Transverse colon (tissue), 4 donors: Measurements from ENCODE around the gene MINDY2. TPM values are rescaled to one million over a fixed set of nuclear protein-coding genes. Genes with fewer than 3 reads are reported as not detected.

Source experiments
- DNase-seq: peaks from one replicate; pipeline ENCODE4 v3.0.0-alpha.2; 2019
- H3K27ac ChIP-seq, 4 donors: fragments of 200-600 bp; sonication (generic); 2 replicates each; pipeline ENCODE4 v1.5.1; 2016 to 2018; ENCODE audit warnings: inconsistent platforms in 4 of 4
- H3K27me3 ChIP-seq: fragments of 200-600 bp; sonication (generic); 2 replicates; pipeline ENCODE4 v1.5.1; 2017; ENCODE audit warnings: inconsistent platforms
- H3K36me3 ChIP-seq, 4 donors: fragments of 200-600 bp; sonication (generic); 2 replicates each; pipeline ENCODE4 v1.5.1; 2017 to 2019; ENCODE audit warnings: inconsistent platforms in 4 of 4
- H3K4me1 ChIP-seq, 4 donors: fragments of 200-600 bp; sonication (generic); 2 replicates each; pipeline ENCODE4 v1.5.1; 2017 to 2020; ENCODE audit warnings: inconsistent platforms in 4 of 4
- H3K4me3 ChIP-seq, 4 donors: fragments of 200-600 bp; sonication (generic); 1 replicate in 1 of 4; 2 replicates in 3 of 4; pipeline versions ENCODE4 v1.5.1 to v1.6.1; 2017 to 2019; ENCODE audit warnings: inconsistent platforms in 4 of 4
- H3K9me3 ChIP-seq, 2 donors: fragments of 200-600 bp; sonication (generic); 2 replicates each; pipeline ENCODE4 v1.5.1; 2017 to 2019; ENCODE audit warnings: inconsistent platforms in 2 of 2
- EP300 ChIP-seq: sonication (generic); formaldehyde crosslinking; IDR thresholded peaks from one replicate; pipeline ENCODE4 v1.6.1; 2017; ENCODE audit warnings: antibody characterized with exemption, low read depth
- POLR2A ChIP-seq: fragments of 450-650 bp; IDR thresholded peaks from one replicate; pipeline ENCODE4 v1.6.1; 2016; ENCODE audit warnings: antibody characterized with exemption, mild to moderate bottlenecking, moderate library complexity
- POLR2AphosphoS5 ChIP-seq, 3 donors: sonication (generic); formaldehyde crosslinking; IDR thresholded peaks; one replicate each; pipeline ENCODE4 v1.6.1; 2016; ENCODE audit warnings: antibody characterized with exemption in 3 of 3
- WGBS, 2 donors: methylation state at CpG; one replicate each; pipeline ENCODE4 v1.1.5; 2018; ENCODE audit warnings: low coverage in 1 of 2; 5-methylcytosine and 5-hydroxymethylcytosine counted together
- in situ Hi-C, 4 donors: fragments of 200-750 bp; cut with MboI; loops; one replicate each; pipeline versions ENCODE4 v1.15.0 to v1.15.1; 2017; ENCODE audit warnings: low sequenced_read_pairs in 3 of 4, low pct_ligation_motif_present in 1 of 4, low pct_unique_long_range_greater_than_20kb in 1 of 4
- intact Hi-C: fragments of 100-400 bp; cut with DNase I; formaldehyde crosslinking; loops from one replicate; pipeline ENCODE4 v1.15.1; 2023; ENCODE audit warnings: low total_unique reads
- total RNA-seq, 4 donors: library from RNA; depleted of rRNA; stranded (reverse); fragments of >200 nt; gene quantifications; one replicate each; pipeline ENCODE4 v1.1.0, GENCODE V29; 2016
- TF ChIP-seq, protein P1 (sequence below), 5 experiments: fragments of 200-600 bp in 3 of 5; fragments of 450-650 bp in 2 of 5; sonication (generic) in 3 of 5; IDR thresholded peaks; 1 replicate in 2 of 5; 2 replicates in 3 of 5; pipeline ENCODE4 v1.5.1; 2016 to 2017; ENCODE audit warnings: antibody characterized with exemption in 5 of 5, inconsistent platforms in 3 of 5, mild to moderate bottlenecking in 2 of 5, moderate library complexity in 1 of 5

The MINDY2 gene
- total RNA-seq, 4 donors from 2014 or later, result 7.4 to 13.9 (median 12.0) TPM

DNA sequence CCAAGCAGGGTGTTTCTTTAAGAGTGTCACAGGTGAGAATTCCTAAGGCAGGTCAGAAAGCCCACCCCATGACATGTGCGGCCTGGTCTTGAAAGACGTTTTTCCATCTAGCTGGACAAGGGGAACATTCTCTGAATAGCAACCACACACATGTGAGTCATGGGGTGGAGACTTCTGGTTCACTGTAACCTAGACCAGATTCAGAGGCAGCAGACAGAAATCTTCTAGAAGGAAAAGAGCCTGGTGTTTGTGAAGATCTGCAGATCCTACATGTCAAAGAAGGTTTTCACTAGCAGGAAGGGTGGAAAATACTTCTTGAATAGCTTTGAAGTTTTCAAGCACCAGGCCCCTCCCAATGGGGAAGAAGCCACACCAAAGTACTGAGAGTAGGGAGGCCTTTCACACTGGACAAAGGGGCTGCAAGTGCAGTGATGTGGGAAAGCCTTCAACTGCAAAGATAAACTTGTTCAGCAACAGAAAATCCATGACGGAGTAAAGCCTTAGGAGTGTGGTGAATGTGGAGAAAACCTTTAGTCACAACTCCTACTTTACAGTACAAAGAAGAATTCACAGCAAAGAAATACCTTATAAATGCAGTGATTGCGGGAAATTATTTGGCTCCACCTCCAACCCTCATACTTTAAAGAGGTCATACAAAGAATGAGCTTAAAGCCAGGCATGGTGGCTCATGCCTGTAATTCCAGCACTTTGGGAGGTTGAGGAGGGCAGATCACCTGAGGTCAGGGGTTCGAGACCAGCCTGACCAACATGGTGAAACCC is 39.2 kb upstream of the MINDY2 start:
- no peak for TF ChIP-seq EP300
- TF ChIP-seq, protein P1, sequence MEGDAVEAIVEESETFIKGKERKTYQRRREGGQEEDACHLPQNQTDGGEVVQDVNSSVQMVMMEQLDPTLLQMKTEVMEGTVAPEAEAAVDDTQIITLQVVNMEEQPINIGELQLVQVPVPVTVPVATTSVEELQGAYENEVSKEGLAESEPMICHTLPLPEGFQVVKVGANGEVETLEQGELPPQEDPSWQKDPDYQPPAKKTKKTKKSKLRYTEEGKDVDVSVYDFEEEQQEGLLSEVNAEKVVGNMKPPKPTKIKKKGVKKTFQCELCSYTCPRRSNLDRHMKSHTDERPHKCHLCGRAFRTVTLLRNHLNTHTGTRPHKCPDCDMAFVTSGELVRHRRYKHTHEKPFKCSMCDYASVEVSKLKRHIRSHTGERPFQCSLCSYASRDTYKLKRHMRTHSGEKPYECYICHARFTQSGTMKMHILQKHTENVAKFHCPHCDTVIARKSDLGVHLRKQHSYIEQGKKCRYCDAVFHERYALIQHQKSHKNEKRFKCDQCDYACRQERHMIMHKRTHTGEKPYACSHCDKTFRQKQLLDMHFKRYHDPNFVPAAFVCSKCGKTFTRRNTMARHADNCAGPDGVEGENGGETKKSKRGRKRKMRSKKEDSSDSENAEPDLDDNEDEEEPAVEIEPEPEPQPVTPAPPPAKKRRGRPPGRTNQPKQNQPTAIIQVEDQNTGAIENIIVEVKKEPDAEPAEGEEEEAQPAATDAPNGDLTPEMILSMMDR (IDR thresholded peaks at IDR 0.05), result no peak
- H3K4me3 ChIP-seq, result no peak overlapping the region
- no peaks in the 10 kb centered on the region for H3K9me3 ChIP-seq
- no peak overlapping the region for H3K27ac ChIP-seq
- 77 to 100% methylated on average over 2 to 5 of the region's 5 CpGs for WGBS, 2 donors
- no peak for DNase-seq
- no peaks in the 10 kb centered on the region for H3K27me3 ChIP-seq
- in situ Hi-C loops, result no loop called here
- H3K4me1 ChIP-seq, result peaks cover 0 to 34% (median 3%) of the 10 kb centered on the region in 4 donors
- H3K36me3 ChIP-seq, result no peaks in the 10 kb centered on the region
- intact Hi-C loops, result no loop called here

DNA sequence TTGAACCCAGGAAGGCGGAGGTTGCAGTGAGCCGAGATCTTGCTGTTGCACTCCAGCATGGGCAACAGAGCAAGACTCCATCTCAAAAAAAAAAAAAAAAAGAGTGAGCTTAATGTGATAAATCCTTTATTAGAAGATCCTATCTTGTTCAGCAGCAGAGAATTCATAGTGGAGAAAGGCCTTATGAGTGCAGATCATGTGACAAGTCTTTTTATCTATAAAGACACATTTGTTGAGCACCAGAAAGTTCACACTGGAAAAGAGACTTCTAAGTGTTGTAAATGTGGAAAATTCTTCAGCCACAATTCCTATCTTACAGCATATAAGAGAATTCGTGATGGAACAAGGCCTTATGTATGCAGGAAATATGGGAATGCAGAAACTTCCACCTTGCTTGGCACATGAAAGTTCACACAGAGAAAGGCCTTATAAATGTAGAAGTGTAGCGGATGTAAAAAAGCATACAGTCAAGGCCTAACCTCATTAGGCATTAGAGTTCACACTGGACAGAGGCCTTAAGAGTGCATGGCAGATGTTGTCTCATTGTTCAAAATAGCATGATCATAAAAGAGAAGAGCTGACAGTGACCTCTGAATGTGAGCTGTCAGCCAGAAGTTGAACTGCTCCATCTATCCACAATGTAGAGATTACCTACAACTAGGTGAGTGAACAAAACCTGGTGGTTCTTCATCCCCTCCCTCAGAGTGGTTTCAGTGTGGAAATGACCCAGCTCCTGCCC is 38.3 kb upstream of the MINDY2 start:
- WGBS, 2 donors, result 94% methylated on average over 4 of the region's 4 CpGs; no CpG with 5 or more reads in 1 of the 2 donors
- H3K36me3 ChIP-seq, result no peaks in the 10 kb centered on the region
- DNase-seq, result no peak
- H3K27ac ChIP-seq, result no peak overlapping the region
- intact Hi-C loops (no loop called here), in situ Hi-C loops (no loop called here)
- H3K9me3 ChIP-seq, result no peaks in the 10 kb centered on the region
- H3K4me3 ChIP-seq, result no peak overlapping the region
- TF ChIP-seq, protein P1 (IDR thresholded peaks at IDR 0.05), result no peak
- TF ChIP-seq POLR2AphosphoS5 (IDR thresholded peaks at IDR 0.05) (no peak), EP300 (no peak), POLR2A (no peak)
- H3K4me1 ChIP-seq, result peaks cover 0 to 40% (median 5%) of the 10 kb centered on the region in 4 donors
- H3K27me3 ChIP-seq, result no peaks in the 10 kb centered on the region

DNA sequence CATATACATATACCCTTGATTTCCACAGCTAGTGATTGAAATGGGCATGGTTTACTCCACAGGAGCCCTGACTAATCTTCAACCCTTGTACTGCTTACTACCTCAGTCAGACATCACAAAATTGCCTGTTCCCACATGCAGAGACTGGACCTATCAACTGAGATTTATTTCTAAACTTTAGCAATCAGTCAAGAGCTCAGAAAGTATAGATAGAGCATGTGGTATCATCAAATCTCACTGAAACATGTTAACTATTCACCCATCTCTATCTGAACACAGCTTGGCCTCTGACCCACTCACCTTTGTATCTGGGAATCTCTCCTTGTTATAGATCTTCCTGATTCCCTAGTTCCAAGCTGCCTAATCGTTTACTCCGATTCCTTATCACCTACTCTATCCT is 36.2 kb upstream of the MINDY2 start:
- 51 to 53% methylated on average over 2 of the region's 2 CpGs for WGBS, 2 donors
- Histone ChIP-seq H3K27ac (no peak overlapping the region), H3K4me1 (peaks cover 8 to 54% (median 10%) of the 10 kb centered on the region in 4 donors), H3K9me3 (no peaks in the 10 kb centered on the region), H3K27me3 (no peaks in the 10 kb centered on the region), H3K4me3 (no peak overlapping the region), H3K36me3 (no peaks in the 10 kb centered on the region)
- no peak for DNase-seq
- in situ Hi-C loops, result no loop called here
- intact Hi-C loops, result no loop called here
- no peak for TF ChIP-seq POLR2AphosphoS5 (IDR thresholded peaks at IDR 0.05)
- no peak for TF ChIP-seq EP300
- TF ChIP-seq, protein P1 (IDR thresholded peaks at IDR 0.05), result no peak
- no peak for TF ChIP-seq POLR2A

DNA sequence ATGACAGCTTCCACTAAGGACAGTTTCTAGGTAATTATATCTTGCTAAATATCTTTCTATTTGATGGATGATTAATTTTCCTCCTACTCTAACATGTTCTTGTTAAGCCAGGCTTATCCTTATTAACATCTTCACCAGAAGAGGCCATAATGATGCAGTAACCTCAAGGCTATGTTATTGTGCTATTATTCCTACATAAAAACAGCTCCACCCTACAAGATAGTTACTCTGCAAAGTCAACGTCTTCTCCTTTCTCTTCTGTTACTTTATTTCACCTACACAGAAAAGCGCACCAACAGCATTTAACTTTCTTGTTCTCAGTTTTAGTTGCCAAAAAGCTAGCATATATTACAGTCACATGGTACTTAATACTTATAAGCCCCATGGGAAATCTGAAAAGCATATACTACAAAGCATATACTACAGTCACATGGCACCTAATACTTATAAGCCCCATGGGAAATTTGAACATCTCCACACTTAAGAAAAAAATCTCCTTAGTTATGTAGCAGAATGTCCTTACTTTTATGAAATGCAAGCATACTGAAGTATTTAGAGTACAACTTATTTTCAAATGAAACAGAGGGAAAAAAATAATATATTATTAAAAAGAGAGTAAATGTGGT is 35.0 kb upstream of the MINDY2 start:
- H3K4me1 ChIP-seq, result peaks cover 8 to 61% (median 10%) of the 10 kb centered on the region in 4 donors
- intact Hi-C loops, result no loop called here
- no peak for TF ChIP-seq POLR2AphosphoS5 (IDR thresholded peaks at IDR 0.05)
- TF ChIP-seq, protein P1 (IDR thresholded peaks at IDR 0.05), result no peak
- no peak for TF ChIP-seq POLR2A
- WGBS, 2 donors, result 58 to 64% methylated on average over 2 of the region's 2 CpGs
- in situ Hi-C loops, result no loop called here
- H3K27ac ChIP-seq, result no peak overlapping the region
- H3K9me3 ChIP-seq, result no peaks in the 10 kb centered on the region
- no peak for DNase-seq
- H3K36me3 ChIP-seq, result no peaks in the 10 kb centered on the region
- no peak overlapping the region for H3K4me3 ChIP-seq
- H3K27me3 ChIP-seq, result no peaks in the 10 kb centered on the region
